Daoy (cell line): ENCODE results near the gene TDRD1. TPM values are rescaled to one million over a fixed set of nuclear protein-coding genes. Genes with fewer than 3 reads are reported as not detected.

Experiments
- DNase-seq: peaks from one replicate; pipeline ENCODE4 v3.0.0-alpha.2; 2015; ENCODE audit warnings: low read depth
- total RNA-seq: library from RNA; depleted of rRNA; stranded (reverse); fragments of >200 nt; shearing (Covaris generic); gene quantifications from 2 replicates; pipeline ENCODE4 v1.2.3, GENCODE V29; 2014

The TDRD1 gene
- total RNA-seq, 1 experiment from 2014 or later = 0.06 TPM

- peak; percentile 42 for DNase-seq
Observed at GRCh38 chr10:114239117-114239993, 60.2 kb downstream of the TDRD1 start, which contains the start of gene VWA2. Gene VWA2, plus strand, starts transcription at chr10:114239254. Its CDS starts 9,460 bp downstream, at chr10:114248714.

- DNase-seq = no peak
Observed at GRCh38 chr10:114239994-114240345, 60.8 kb downstream of the TDRD1 start.

DNA sequence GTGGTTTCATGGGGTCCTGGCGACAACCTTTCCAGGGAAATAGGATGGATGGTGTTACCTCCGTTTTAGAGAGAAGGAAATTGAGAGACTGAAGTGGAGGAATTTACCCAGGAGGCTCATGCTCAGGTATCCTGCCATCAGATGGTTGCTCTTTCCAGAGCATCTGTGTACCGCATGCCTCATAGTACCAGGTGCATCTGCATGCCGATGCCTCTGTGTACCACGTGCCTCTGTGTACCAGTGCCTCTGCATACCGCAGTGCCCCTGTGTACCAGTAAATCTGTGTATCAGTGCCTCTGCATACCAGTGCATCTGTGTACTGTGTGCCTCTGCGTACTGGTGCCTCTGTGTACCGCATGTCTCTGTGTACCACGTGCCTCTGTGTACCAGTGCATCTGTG is 63.1 kb downstream of the TDRD1 start:
- DNase-seq = no peak

DNA sequence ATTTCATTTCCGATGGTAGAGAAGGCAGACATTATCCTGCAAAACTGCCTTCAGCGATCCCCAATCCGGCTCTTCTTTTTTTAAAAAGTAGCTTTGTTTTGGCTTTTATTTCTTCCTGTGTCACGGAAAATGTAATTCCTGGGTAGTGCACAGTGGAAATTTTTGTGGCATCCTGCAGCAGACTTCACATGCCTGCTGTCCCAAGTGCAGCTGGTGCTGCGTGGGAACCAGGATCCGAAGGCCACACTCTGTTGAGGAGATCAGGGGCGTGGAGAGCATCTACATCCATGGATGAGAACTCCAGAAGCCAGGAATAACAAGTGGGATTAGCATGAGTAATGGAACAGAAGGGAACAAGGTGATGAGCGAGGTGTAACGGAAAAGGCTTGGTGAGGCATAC is 64.5 kb downstream of the TDRD1 start:
- DNase-seq = no peak

GRCh38 chr10:114244126-114244525 is 65.0 kb downstream of the TDRD1 start:
- DNase-seq = no peak

GRCh38 chr10:114245121-114245791 is 66.1 kb downstream of the TDRD1 start:
- peak; percentile 57 for DNase-seq

DNA sequence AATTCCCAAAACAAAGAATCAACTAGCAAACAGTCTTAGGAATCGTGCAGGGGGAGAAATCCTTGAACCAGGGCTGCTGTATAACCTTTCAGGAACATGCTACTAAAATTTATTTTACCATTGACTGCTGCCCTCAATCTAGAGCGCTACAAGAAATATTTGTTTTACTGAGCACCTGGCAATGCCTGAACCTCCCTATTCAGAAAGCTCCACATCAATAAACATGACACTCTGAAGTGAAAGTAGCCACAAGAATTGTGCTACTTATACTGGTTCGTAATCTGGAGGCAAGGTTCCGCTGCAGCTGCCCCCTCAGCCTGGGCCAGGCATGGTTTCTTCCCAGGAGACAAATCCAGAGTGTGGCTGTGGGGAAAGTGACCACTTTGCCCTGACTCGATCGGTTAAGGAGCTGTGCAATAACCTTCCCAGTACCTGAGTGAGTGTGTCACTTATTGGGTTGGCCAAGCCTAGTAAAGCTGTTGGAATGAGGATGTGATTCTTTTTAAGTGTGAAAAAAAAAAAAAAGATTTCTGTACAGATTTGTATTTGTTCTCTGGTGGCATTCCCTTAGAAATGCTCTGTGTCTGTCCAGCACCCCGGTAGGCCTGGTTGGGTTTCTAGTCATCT is 67.6 kb downstream of the TDRD1 start:
- DNase-seq = no peak

- DNase-seq = no peak
Observed at GRCh38 chr10:114250236-114250635, 71.1 kb downstream of the TDRD1 start.

- DNase-seq = no peak
Observed at GRCh38 chr10:114250716-114251115, 71.6 kb downstream of the TDRD1 start.

- DNase-seq = no peak
Observed at GRCh38 chr10:114252092-114252491, 72.9 kb downstream of the TDRD1 start.

DNA sequence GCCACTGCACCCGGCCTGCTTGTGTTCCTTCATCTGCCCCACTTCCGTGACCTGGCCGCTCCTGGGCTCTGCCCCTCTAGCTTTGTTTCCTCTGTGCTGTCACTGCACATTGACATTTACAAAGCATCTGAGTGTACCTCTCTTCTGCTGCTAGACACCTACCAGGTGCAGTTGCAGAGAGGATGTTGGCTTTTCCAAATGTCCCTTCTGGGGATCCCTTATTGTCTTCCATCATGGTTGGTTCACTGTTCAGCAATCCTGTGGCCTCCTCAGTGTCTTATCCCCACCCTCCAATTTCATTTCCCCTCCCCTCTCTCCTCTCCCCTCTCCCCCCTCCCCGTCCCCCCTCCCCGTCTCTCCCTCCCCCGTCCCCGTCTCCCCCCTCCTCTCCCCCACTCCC is 73.7 kb downstream of the TDRD1 start:
- DNase-seq = no peak

DNA sequence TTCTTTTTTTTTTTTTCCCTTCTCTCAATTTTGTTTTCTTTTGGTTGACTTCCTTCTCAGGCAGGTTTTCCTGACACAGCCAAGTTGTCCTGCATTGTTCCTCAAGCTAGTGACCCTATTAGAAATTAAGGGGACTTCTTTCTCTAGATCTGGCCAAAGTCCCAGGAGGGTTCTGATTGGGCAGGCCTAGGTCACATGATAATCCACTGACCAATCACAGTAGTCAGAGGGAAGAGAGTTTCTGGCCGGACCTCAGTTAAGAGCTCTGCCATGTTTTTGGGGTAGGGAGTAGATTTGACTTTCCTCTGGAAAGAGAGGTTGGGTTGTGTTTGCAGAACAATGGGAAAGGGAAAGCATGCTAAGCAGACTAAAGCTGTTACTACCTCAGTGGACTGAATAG is 76.1 kb downstream of the TDRD1 start:
- DNase-seq = no peak

DNA sequence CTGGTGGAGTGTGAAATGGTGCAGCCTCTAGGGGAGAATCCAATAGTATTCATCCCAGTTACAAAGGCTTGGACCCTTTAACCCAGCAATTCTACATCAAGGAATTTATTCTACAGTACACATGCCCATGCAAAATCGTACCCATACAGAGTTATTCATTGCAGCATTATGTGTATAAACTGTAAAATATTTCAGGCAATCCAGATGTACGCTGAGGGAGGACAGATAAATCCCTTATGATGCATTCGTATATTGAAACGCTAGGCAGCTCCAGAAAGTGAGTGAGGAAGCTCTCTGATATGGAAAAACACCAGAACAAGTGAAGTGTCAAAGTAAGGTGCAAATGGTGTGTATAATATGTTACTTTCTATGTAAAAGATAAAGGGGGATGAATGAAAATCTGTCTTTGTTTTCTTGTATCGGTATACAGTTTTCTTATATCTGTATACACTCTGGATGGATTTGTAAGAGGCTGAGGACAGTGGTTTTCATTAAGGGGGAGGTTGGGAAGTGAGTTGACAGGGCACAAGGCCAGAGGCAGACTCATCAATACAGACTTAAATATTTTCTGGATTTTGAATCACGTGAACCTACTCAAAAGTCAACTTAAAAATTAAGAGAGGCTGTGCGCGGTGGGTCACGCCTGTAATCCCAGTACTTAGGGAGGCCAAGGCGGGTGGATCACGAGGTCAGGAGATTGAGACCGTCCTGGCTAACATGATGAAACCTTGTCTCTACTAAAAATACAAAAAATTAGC is 77.0 kb downstream of the TDRD1 start:
- DNase-seq = no peak

DNA sequence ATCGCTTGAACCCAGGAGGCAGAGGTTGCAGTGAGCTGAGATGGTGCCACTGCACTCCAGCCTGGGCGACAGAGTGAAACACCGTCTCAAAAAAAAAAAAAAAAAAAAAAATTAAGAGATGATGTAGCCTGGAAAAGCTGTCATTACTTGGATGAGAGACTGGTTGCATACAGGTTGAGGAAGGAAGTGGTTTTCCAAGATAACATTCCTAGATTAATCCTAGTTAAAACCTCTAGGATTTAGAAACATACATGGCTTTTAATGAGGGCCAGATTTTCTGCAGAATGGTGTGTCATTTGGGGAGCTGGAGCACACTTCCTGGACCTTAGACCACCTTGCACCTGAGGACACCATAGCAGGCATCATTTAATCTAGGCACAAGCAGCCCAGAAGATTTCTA is 77.7 kb downstream of the TDRD1 start:
- peak; percentile 27 for DNase-seq

DNA sequence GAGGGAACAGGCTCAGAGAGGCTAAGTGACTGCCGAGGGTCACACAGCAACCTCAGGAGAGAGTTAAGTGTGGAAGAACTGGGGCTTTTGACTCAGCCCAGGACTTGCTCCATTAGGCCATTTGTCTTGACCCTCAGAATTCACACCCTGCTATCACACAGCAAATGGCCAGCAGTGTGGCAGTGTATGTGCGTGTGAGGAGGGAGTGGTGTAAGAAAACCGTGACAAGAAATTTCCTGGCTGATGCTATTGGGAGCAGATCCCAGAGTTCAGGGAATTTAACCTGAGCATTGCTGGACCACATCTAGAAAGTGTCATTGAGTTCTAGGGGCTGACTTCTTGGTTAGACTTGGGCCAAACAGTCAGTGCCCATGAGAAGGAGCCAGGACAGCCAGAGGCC is 78.3 kb downstream of the TDRD1 start:
- DNase-seq = no peak

DNA sequence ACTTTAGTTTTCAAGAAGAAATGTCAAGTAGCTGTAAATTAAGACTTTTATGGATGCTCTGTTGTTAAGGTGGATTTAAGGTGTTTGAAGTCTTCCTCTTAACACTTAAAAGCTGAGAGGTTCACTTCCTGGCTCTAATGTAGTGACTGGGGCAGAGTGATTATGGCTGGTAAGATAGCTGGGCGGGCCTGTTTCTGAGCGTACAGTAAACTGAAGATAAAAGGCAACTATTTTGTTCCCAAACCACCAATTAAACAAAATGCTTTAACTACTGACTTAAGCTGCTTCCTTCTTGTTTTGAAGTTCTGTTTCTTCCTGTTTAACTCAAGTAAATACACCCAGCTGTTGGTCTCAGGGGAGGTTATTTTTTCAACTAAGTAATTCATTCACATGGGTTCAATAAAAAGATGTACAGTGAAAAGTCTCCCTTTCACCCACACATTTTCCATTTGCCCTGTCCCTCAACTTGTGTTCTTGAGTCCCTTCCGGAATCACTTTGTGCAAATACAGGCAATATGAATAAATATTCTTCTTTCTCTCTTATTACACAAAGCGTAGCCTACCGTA is 79.2 kb downstream of the TDRD1 start:
- DNase-seq = no peak

GRCh38 chr10:114259824-114260223 is 80.7 kb downstream of the TDRD1 start:
- DNase-seq = no peak

GRCh38 chr10:114260366-114260765 is 81.2 kb downstream of the TDRD1 start:
- DNase-seq = no peak

DNA sequence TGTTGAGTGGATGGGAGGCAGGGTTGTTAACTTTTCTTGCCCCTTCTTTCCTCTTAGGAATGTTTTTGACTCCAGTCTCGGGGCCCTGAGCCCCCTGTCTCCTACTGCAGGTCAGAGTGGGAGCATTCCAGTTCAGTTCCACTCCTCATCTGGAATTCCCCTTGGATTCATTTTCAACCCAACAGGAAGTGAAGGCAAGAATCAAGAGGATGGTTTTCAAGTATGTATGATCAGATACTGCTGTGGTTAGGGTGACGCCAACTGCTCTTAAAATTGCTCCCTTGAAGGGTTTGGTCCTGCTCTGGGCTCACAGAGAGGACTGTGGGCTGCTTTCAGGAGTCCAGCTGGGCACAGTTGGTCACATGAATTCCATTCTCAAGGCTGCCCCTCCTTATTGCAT is 81.9 kb downstream of the TDRD1 start:
- peak; percentile 77 for DNase-seq

- no peak for DNase-seq
Observed at GRCh38 chr10:114262496-114262895, 83.3 kb downstream of the TDRD1 start.

DNA sequence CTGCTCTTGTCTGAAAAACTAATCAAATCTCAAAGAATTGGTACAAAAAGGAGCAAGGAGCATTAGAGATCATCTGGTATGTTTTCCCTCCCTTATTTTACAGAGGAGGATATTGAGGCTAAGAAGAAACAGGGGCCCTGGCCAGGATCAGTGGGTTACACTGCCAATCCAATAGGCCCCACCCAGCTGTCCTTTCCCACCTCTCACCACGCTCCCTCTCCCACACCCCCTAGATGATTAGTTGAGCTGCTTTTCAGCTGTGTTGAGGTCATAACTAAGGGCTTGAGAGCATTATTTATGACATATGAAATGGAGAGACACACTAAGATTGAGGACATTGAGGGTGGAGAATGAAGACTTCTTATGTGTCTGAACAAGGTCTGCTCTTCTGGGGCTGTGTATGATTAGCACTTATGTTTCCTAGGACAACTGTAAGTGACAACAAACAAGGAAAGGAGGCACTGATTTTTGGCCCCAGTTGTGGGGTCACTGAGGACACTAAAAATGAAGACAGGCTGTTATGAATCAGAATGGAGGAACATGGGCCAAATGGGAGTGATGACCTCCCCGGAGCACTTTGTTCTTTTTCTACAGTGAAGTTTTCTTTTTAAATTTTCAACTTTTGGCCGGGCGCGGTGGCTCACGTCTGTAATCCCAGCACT is 86.4 kb downstream of the TDRD1 start:
- DNase-seq = no peak
